GM15510 (cell line): ENCODE data around the gene SLC22A4.

Experiments
- POLR2A ChIP-seq: IDR thresholded peaks from 3 replicates; pipeline ENCODE4 v1.6.1; 2011; ENCODE audit warnings: borderline replicate concordance; ENCODE audit not compliant: insufficient read length; ENCODE audit errors: extremely low read depth

SLC22A4 gene

GRCh38 chr5:132269635-132270334 lies 24.4 kb upstream of the SLC22A4 start:
- no peak for TF ChIP-seq POLR2A

GRCh38 chr5:132270335-132270665 lies 23.9 kb upstream of the SLC22A4 start:
- no peak for TF ChIP-seq POLR2A

- TF ChIP-seq POLR2A = no peak
These were observed 23.5 kb upstream of the SLC22A4 start for GRCh38 chr5:132270706-132271105.

DNA sequence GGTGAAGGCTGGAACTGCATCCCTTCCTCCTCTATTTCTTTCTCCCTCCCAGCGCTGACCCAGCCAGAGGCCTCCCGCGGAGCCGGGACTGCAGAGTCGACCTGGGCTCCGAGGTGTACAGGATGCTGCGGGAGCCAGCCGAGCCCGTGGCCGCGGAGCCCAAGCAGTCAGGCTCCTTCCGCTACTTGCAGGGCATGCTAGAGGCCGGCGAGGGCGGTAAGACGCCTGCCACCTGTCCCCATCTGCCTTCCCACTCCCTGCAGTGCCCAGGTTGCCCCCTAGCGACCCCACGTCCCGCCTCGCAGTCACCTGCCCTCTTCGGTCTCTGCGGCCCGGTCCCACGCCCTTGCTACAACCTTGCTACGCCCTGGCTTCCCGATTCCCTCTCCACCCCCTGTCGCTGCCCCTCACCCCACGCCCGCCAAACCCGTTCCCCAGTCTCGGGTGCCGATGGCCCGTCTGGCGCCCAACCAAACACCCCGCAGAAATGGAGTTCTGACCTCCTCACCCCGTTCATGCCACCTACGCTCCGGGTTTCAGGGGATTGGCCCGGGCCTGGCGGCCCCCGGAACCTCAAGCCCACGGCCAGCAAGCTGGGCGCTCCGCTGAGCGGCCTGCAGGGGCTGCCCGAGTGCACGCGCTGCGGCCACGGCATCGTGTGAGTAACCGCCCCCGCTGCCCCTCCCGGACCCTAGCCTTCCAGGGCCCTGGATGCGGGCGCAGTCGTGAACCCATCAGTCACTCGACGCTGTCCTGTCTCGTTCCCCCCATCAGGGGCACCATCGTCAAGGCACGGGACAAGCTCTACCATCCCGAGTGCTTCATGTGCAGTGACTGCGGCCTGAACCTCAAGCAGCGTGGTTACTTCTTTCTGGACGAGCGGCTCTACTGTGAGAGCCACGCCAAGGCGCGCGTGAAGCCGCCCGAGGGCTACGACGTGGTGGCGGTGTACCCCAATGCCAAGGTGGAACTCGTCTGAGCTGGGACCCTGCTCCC lies 22.6 kb upstream of the SLC22A4 start:
- TF ChIP-seq POLR2A = no peak

GRCh38 chr5:132272311-132273210 lies 21.6 kb upstream of the SLC22A4 start:
- TF ChIP-seq POLR2A = no peak

DNA sequence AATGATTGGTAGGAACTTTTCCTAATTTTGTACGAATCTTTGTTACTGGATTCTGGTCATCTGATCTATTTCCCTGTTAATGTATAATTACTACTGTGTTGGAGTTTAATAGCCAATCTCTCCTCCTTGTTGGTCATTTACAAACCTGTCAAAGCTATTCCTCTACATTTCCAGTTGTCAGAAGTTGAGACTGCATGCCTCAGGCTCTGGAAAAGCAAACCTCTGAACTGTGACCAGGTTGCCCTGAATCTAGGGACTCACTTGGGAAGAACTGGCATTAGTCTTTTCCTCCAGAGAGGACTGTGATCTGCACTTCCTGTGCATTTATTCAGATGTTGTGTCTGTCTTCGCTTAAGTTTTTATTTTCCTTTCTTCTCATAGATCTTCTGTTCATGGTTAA lies 20.6 kb upstream of the SLC22A4 start:
- no peak for TF ChIP-seq POLR2A

GRCh38 chr5:132274050-132274792 lies 20.0 kb upstream of the SLC22A4 start:
- TF ChIP-seq POLR2A = no peak

- TF ChIP-seq POLR2A = no peak
These were observed 18.6 kb upstream of the SLC22A4 start for GRCh38 chr5:132275367-132276220.

DNA sequence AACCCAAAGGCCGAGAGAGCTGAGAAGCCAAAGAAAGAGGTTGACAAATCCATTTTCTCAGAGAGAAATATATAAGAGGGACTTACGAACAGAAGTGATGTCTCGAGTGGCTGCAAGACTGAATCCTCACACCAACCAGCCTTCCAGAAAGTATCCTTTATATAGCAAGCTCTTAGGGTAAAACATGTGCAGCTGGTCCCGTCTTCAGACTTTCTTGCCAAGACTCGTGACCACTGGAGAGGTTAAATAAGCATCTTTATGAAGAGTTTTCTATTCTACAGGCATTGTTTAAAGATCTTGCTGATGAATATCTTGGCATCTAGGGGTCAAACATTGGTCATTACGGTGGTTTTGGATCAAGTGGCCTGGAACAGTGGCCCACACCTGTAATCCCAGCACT lies 16.9 kb upstream of the SLC22A4 start:
- no peak for TF ChIP-seq POLR2A

DNA sequence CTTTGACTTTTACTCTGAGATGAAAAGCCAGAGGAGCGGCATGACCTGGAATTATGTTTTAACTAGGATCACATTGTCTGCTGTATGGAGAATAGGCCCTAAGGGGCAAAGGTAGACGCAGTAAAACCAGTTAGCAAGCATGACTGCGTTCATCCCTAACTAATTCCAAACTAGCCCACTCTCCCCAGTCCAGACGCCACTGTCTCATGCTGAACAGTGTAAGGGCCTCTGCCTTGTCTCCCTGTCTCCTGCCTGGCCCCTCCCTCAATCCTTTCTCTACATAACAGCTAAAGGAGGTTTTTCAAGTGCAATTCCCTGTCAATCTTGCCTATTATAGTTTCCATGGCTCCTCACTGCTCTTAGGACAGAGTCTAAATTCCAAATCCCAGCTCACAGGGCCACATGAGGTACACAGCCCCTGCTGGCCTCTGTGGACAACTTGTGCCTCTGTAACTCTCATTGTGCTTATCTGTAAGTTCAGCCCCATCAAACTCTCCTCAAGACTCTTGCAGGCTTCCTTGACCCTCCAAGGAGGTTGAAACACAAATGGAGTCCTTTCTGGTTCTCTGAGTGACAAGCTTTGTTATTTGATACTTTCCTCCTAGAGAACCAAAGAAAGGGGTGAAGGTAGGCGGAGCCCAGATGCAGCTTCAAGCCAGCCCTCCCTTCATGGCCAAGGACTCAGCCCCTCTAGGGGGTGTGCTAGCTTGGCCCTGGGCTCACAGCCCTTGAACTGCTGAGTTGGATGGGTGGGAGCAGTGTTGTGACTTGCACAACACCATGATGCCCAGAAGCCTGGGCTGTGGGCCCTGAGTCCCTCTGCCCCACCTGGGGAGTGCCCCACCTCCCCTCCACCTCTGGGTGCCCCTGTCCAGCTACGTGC lies 16.0 kb upstream of the SLC22A4 start:
- TF ChIP-seq POLR2A = no peak

- TF ChIP-seq POLR2A = no peak
These were observed 14.4 kb upstream of the SLC22A4 start for GRCh38 chr5:132279801-132280200.

DNA sequence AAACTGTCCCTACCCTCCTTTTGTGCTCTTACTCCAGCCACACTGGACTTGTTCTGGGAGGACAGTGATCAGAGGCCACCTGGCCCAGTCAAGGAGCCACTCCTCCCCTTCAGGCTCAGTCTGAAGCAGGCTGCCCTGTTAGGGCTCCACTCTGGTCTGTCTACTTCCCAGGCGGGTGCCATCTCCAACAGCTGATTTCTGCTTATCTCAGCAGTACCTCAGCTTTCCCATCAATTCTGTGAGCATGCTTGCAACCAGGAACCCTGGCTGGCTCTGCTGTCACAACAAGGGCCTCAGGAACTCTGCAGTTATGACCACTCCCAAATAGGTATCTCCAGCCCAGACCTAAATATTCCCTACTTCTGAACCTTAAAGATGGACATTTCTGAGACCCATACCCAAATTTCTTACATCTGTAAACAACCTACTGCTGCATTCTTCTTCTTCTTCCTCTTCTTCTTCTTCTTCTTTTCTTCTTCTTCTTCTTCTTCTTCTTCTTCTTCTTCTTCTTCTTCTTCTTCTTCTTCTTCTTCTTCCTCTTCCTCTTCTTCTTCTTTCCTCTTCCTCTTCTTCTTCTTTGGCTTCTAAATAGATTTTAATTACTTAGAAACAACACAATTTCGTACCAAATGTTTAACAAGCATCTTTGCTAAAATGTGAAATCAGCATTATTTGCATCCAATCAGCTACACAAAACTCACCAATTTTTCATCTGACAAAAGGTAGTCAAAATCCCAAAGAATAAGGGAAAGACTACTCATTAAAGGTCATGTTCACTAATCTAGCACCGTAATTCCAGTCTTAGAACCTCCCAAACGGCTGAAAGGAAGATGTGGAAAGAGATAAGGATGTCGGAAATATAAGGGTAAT lies 13.6 kb upstream of the SLC22A4 start:
- no peak for TF ChIP-seq POLR2A
